GM21515 (cell line): ENCODE measurements around the gene KRTAP10-4.
"Not testable (repeated sequence)": the region's sequence is repeated elsewhere in the genome, so short reads cannot be mapped to it uniquely, and the experiment has no call there.

Source experiments
- ATAC-seq: cut with Tn5 transposase; IDR thresholded peaks from one replicate; pipeline ENCODE4 v1.9.1; 2021; ENCODE audit not compliant: unreplicated experiment

Gene KRTAP10-4

DNA sequence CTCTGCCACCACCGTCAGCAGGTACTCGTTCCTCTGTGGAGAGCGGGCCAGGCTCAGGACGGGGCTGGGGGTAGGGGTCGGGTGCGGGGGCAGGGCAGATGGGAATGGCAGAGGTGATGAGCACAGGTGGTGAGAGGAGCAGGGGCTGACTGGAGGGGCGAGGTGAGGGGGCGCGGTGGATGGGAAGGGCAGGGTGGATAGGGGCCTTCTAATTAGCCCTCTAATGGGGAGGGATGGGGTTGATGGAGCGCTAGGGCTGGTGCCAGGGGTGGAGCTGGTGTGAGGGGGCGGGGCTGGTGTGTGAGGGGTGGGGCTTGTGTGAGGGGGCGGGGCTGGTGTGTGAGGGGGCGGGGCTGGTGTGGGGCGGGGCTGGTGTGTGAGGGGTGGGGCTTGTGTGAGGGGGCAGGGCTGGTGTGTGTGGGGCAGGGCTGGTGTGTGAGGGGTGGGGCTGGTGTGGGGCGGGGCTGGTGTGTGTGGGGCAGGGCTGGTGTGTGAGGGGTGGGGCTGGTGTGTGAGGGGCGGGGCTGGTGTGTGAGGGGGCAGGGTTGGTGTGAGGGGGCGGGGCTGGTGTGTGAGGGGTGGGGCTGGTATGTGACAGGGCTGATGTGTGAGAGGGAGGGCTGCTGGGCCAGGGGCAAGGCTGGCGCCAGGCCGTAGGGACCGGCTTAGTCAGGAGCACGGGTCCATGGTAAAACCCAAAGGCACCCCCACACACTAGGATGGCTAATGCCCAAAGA, 39.5 kb upstream of the KRTAP10-4 start:
- no peak for ATAC-seq

DNA sequence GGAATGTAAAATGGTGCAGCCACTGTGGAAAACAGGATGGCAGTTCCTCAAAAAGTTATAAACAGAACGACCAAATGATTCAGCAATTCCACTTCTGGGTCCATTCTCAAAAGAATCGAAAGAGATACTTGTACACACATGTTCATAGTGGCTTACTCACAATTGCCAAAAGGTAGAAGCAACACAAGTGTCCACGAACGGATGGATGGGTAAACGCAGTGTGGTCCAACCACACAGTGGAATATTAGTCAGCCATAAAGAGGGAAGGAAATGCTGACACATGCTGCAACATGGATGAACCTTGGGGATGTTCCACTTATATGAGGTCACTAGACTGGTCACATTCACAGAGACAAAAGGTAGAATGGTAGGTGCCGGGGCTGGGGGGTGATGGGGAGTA, 38.8 kb upstream of the KRTAP10-4 start:
- ATAC-seq = no peak

DNA sequence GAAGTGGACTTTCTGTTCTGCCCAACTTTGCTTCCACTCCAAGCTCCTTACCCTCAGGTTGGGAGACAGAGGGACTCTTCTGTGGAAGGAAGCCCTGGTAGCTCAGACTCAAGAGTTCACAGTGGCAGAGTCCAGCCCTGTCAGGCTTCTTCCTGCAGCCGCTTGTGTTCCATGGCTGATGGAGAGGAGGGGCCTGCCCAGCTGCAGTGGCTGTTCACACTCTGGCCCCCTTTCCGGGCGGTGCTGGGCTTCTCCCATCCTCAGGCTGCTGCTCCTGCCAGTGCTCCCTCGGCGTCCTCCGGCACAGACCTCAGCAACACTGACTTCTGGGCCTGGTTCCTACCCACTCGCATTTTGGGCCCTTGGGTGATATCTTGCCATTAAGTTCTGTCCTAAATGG, 37.6 kb upstream of the KRTAP10-4 start:
- ATAC-seq = no peak

DNA sequence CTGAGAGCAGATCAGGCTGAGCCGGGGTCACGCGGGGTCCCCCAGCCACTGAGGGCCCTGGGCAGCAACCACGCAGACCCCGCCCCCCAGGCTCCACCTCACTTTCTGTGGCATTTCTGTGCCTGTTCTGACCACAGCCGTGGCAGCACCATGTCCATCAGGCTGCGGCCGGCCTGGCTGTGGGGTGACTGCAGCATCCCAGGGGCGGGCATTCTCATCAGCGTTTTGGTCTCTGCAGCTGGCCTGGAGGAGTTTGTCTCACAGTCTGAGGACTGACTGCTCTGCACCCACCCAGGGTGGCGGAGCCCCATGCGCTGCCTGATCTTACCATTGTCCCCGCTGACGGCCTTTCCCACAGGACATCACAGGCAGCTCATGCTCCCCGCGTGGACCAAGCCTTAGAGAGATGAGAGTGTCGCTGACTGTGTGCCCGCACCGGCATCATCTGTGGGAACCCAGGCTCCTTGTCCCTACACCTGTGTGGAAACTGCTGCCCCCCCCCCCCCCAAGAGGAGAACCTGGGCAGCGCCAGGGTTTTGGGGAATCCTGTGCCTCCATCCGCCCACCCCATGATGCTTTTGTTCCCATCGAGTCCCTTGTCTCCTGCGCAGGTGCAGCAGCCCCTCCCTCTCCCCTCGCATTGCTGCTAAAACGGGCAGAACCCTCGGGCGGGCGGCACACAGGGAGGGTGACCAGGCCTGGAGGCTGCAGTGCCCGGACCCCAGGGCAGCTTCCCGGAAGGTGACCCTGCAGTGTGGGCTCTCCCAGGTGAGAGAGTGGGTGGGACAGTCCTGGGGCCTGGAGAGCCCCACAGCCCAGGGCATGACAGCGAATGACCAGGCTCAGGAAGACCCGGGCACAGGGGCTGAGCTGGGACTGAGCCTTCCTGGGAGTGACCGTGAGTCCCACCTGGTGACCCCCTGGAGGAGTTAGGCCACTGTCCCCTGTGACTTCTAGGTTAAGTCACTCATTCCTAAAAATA, 35.3 kb upstream of the KRTAP10-4 start:
- no peak for ATAC-seq

DNA sequence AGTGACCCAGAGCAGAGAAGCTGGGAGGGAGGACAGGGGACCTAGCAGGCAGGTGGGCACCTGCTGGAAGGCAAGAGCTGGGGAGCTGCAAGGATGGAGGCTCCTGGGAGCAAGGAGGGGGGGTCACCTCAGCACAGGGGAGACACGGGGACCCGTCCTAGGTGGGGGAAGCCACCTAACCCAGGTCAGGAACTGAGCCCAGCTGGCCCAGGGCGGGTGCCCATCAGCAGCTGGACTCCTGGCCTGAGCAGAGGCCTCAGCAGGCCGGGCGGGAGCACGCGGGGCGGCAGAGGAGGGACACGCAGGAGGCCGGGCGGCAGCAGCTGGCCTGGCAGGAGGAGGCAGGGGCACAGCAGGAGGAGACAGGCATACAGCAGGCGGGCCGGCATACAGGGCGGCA, 34.5 kb upstream of the KRTAP10-4 start:
- no peak for ATAC-seq

DNA sequence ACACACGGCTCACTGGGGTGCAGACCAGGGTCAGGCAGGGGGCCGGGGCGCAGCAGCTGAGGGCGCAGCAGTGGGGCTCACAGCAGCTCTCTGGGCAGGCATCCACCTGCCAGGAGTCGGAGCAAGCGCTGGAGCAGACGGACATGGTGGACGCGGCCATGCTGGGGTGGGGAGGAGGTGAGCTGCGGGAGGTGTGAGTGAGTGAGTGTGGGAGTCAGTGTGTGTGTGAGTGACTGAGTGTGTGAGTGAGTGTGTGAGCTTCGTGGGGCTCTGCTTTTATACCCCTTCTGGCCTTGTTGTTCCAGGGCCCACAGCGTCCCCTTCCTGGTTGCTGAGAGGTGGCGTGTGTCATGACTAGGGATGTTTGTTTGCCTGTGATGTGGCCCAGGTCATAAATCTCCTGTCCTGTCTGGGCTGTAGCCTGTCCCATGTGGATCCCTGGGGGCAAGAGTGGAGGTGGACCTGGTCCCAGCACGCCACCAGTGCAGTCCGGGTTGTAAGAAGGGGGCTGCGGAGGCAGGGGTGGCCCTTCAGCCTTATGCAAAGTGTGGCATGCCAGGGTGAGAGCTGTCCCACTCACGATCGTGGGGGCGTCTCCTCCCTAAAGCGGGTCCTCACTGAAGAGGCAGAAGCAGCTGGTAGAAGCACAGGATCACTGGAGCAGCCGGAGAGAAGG, 33.4 kb upstream of the KRTAP10-4 start, which contains the start of gene KRTAP10-1:
Gene KRTAP10-1, minus strand, starts transcription at position 205 of the 676 bp plus-strand sequence. Its CDS starts 45 bp downstream, at position 160.
- ATAC-seq = no peak

DNA sequence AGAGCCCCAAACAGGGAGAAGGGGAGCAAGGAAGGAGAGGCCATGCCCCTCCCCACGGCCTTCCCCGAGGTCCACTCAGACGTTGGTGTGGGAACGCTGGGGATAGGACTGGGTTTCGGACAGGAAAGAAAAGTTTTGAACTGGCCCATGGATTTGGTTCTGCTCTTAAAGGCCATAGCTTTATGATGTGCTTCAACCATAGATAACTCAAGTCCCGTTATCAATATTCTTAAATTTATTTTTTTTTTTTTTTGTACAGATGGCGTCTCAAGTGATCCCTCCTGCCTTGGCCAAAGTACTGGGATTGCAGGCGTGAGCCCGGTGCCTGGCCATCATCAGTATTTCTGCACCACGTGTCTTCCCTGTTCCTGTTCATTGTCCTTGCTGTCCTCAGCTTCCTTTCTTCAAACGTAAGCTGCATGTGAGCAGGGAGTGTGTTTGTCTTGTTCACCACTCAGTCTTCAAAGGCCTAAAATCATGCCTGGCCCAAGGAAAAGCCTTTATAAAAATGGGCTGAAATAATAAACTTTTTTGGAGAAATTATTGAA, 32.7 kb upstream of the KRTAP10-4 start:
- ATAC-seq = no peak

DNA sequence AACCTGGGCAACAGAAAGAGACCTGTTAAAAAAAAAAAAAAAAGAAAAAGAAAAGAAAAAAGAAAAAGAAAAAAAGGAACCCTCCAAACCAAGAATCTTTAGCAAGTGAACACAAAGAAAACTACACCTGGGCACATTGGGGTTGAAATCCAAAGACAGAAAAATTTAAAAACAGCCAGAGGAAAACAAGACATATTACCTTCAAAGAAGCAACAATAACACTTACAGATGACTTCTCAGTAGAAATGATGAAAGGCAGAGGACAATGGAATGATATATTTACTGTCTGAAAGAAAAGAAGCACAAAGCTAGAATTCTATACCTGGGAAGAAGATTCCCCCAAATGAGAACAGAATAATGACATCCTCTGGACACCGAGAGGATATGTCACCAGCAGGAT, 30.8 kb upstream of the KRTAP10-4 start:
- ATAC-seq = no peak

DNA sequence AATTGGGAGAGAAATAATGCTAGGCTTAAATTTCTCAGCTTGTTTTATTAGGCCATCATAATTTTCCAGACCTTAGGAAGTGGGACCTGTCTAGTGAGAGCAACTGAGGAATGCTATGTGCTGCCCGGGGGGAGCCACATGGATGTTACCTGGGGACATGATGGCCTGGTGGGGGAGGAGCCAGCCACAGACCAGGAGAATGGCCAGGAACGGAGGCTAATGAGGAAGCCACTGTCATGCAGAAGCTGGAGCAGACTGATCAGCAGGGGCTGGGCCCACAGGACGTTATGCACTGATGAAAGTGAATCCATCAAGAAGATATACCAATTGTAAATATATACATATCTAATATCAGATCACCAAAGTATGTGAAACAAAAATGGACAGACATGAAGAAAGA, 29.0 kb upstream of the KRTAP10-4 start:
- no peak for ATAC-seq

DNA sequence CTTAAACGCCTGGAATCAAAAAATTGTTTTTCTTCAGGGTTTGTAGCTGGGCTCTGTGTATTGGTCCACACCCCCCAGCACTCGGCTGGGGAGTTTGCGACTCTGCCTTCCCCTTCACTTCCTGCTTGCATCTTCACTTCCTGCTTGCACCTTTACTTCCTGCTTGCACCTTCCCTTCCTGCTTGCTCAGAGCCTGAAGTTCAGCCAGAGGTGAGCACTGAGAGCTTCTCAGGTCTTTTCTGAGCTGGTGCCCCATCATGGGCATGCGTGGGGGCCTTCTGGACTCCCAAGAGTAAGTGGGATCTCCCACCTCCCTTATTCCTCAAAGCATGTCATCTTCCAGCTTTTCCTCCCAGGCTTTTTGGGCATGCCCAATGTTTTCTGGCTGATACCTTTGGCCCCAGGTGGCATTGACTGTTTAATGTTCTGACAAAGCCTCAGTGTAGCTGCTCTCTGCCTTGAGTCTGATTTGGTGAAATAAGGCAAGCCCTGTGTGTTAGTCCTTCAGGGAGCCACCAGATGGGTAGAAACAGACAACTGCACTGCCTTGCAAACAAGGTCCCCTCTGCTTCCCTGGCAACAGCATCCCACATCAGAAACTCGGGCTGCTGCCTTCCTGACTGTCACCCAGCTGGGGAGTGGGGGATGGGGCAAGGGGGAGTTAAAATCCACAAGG, 25.7 kb upstream of the KRTAP10-4 start:
- ATAC-seq = no peak

DNA sequence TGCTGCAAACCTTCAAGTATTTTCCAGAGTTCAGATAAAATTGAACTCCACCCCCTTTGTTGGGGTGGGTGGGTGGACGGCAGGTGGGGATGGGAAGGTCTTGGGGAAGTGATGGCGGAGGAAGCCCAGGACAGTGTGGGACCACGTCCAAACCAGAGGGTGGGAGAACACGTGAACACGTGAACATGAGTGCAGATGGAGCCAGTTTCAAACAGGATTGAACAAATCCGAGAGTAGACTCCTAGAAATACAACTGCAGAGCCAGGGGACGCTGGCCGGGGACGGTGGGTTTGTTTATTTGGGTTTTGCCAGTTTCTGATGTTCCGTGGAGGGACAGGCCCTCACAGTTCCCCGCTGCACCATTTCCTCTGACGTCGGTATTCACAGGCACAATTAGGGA, 25.1 kb upstream of the KRTAP10-4 start:
- no peak for ATAC-seq

DNA sequence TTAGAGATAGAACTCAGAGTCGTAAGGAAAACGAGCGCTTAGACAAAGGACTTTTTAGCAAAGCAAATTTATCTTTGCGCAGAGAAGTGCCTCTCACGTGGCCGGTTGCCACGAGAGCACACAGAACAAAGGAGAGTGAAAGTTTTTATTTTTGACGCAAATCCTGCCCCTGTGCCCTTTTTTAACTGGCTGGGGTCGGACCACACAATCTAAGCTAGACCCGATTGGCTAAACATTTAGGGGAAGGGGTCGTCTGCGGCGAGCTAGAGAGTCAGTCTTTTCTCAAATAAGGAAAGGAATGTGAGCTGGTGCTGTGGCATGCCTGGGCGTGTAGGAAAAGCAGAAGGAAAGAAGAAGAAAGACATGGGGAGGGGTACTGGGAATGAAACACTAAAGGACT, 24.6 kb upstream of the KRTAP10-4 start:
- no peak for ATAC-seq

DNA sequence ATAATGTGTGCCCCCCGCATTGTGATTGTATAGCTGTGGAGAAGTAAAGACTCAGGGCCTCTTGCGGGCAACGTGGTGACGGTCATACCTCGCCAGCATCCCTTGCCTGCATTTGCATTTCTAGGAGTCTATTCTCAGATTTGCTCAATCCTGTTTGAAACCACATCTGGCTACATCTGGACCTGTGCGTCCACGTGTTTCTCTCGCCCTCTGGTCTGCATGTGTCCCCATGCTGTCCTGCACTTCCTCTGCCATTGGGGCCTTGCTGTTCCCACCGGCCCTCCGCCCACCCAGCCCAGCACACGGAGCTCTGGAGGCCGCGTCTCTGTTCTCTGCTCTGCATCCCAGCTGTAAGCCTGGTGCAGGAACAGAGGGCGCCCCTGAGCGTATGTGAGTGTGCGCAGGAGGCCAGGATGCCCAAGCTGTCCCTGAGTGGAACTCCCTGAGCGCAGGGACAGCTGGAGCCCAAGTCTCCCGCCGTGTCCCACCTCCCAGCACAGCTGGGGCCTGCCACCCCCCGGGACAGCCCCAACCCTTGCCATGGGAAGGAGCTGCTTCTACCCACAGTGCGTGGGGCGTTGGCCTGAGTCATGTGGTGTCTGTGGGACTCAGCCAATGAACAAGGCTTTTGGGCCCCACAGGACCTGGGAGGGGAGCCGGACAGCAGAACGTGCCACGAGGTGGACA, 23.9 kb upstream of the KRTAP10-4 start:
- no peak for ATAC-seq

DNA sequence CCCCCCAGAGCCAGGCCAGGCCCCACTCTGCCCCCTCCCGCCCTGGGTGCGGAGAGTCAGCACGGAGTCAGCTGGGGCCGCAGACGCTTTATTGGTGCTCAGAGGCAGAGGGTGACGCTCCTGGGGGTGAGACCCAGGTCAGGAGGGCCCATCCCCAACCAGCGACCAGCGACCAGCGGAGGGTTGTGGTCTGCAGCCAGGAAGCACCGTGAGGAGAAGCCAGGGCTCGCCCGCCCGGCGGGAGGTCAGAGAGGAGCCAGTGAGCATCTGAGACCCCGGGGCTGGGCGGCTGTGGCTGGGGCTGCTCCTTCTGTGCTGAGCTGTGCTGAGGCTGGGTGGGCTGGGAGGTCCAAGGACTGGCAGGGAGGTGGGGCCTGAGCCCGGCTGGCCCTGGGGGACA, 23.2 kb upstream of the KRTAP10-4 start:
- ATAC-seq = not testable (repeated sequence)

DNA sequence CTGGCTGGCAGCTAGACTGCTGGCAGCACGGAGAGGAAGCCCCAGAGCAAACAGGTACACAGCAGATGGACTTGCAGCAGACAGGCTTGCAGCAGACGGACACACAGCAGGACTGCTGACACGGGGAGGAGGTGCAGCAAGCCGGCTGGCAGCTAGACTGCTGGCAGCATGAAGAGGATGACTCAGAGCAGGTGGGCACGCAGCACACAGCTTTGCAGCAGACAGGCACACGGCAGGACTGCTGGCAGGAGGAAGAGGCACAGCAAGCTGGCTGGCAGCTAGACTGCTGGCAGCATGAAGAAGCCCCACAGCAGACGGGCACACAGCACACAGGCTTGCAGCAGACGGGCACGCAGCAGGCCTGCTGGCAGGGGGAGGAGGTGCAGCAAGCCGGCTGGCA, 22.7 kb upstream of the KRTAP10-4 start:
- no peak for ATAC-seq

DNA sequence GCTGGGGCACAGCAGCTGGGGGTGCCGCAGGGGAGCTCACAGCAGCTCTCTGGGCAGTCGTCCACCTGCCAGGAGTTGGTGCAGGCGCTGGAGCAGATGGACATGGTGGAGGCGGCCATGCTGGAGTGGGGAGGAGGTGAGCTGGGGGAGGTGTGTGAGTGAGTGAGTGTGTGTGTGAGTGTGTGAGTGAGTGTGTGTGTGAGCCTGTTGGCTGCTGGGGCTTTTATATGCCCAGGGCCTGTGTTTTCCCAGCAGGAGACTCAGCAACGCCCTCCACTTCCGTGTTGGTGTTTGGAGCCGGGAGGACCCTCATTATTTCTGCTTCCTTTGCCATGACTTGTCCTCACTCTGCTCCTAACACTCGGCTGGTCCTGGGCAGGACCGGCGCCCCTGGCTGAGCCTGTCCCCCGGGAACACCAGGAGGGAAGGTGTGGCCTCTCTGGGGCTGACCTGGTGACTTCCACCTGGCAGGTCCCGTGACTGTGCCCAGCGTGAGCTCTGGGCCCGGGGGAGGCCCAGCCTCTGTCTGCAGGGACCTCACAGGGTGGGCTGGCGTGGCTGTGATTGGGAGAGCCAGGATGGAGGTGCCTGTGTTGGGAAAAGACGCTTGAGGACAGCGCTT, 22.1 kb upstream of the KRTAP10-4 start, which contains the start of gene KRTAP10-2:
Gene KRTAP10-2, minus strand, starts transcription at position 166 of the 622 bp plus-strand sequence. Its CDS starts 47 bp downstream, at position 119.
- ATAC-seq = no peak

DNA sequence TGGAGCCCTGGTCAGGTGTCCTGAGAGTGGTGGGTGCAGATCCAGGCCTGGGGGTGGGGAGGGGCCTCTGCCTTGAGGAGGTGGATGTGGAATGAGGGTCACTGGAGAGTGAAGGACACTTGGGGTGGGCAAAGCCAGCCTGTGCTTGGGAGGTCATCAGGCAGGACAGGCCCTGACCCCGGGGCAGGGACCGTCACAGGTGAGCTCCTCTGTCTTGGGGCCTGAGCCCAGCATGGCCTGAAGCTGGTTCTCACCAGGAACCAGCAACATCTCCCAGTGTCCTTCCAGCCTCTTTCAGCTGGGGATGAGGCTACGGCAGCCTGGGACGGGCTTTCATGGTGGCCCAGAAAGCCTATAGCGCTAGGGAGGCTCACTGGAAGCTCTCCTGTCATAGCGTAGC, 21.4 kb upstream of the KRTAP10-4 start:
- ATAC-seq = no peak

DNA sequence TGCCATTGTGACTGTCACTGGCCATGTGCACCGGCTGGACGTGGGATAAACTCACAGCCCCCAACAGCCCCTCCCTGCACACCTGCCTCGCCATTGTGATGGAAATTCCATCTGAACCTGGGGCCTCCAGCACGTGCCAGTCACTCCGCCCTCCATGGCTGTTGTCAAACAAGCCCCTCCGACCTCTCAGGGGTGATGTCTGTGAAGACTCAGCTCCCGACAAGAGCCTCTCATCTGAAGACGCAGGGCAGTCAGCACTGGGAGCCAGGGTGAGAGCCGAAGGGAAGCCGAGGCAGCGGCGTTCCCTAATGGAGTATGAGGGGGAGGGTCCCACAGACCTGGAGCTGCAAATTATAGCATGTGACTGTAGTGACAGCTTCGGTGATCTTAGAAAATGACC, 20.8 kb upstream of the KRTAP10-4 start:
- no peak for ATAC-seq

DNA sequence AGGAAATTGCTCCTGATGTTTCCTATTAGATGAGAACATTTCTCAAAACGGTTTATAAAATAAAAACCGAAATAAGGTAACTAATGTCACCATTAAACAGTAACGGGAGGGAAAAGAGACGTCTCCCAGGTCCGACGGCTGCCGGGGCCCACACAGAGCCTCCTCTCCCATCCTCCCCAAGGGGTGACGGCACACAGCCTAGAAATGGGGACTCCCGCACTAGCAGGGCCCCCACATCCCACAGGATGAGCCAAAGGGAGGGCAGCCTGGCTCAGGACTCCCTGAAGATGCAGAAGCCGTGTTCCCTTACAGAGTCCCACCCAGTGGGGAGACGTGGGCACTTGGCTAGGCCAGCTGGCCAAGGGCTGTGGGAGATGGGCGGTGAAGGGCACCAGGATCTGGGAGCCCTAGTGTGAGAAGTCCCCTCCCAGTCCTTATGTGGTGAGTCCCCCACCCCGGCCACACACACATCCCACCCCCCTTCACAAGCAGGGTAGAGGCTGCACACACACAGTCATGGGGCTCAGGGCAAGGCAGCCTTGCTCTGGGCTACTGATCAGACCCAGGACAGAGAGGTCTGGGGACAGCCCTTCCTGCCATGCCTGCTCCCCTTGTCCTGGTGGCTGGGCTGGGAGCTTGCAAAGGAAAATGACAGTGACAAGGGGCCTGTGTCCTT, 18.2 kb upstream of the KRTAP10-4 start:
- ATAC-seq = no peak
